HK-2 (cell line): ENCODE measurements around the gene RBM20.

ENCODE experiments used
- DNase-seq: peaks from one replicate; pipeline ENCODE4 v3.0.0-alpha.2; 2018; ENCODE audit not compliant: unreplicated experiment

The RBM20 gene

DNA sequence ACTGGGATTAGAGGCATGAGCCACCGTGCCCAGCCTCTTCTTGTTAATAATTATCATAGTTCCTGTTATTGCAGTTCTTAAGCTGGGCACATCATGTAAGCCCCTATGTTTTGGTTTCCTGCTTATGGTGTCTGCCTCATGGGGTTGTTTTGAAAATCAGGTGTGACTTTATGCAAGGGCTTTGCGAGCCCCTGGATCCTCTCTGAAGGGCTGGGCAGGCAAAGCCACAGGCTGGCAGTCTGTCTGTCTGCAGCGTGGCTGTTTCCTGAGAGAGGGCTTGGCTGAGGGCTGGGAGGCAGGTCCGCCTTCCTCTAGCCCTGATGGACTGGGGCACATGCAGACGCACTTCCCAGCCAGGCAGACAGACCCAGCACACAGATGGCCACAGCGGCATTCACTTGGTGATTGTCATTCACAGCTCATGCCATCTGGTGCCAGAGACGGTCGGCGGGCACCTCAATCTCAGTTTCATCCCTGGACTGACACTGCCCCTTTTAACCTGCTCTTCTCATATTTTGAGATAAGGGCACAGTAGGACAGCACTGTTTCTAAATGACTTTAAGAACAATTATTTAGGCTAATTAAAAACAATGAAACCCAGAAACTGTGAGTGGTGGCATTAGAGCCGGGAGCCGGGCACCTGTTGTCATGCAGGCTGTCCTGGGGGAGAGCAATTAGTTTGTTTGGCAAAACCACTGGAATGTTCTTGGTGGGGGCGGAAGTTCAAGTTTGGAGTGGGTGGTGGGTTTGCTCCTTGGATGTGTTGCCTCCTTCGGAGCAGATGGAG is 35.5 kb downstream of the RBM20 start:
- DNase-seq = no peak

- DNase-seq = no peak
Measured at GRCh38 chr10:110680273-110681020, 36.3 kb downstream of the RBM20 start.

GRCh38 chr10:110681023-110681681 is 37.0 kb downstream of the RBM20 start:
- DNase-seq = peak; percentile 21

GRCh38 chr10:110682348-110682747 is 38.2 kb downstream of the RBM20 start:
- no peak for DNase-seq

DNA sequence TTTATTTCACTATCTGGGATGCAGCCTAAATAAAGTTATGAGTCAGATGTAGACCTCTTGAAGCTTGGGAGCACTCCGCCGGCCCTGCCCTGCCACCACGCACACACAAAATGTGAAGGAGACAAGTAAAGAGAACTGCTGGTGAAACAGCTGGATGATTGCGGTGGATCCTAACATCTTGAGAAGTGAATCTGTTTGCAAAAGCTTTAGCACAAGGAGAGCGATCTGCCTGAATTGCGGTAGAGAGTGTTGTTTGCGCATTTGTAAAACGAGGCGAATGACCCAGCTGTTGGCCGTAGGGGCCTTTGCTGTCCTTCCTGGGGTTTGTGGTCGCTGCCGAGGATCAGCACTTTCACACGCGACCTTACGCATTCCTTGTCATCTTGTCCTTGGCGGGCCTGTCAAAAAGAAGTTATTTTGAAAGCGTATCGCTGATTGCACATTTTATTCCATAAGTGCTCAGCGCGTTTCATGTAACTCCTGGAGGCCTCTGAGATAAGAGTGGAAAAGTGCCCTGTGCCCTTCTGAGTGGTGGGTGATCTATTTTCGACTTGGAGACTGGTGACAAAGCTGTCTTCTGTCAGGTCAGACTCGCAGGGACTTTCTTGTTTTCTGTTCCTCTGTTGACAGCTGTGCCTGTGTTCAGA is 40.8 kb downstream of the RBM20 start:
- DNase-seq = no peak

GRCh38 chr10:110686047-110686446 is 41.9 kb downstream of the RBM20 start:
- no peak for DNase-seq

DNA sequence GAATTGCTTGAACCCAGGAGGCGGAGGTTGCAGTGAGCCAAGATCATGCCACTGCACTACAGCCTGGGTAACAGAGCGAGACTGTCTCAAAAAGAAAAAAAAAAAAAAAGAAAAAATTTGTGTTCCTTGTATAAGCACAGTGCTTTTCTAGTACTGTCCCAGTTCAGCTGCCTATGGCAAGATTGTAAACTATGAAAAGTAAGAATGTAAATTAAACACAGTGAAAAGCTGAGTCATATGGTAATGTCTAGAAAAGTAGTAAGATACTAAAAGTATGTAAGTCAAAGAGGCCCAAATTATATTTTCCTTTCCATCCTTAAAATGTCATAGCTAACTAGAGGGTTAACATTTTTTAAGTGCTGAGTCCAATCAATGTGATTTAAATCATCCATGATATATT is 42.8 kb downstream of the RBM20 start:
- no peak for DNase-seq

DNA sequence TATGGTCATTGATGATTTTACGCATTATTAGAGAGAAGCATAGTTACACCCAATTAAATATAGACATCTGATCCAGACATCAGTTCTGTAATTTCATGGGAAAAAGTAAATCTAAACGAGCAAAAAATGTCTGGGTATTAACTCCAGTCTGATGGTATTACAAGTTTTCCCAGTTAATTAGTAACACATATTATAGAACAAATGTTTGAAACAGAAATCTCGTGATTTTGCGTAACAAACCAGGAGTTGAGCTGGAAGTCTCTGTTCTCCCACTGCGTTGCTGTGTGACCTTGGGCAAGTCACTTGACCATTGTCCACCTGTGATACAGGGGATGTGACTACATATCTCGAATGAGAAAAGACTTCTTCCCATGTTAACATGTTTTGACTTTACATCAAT is 43.3 kb downstream of the RBM20 start:
- no peak for DNase-seq

- no peak for DNase-seq
Measured at GRCh38 chr10:110691139-110691538, 47.0 kb downstream of the RBM20 start.

- no peak for DNase-seq
Measured at GRCh38 chr10:110694263-110694662, 50.1 kb downstream of the RBM20 start.

DNA sequence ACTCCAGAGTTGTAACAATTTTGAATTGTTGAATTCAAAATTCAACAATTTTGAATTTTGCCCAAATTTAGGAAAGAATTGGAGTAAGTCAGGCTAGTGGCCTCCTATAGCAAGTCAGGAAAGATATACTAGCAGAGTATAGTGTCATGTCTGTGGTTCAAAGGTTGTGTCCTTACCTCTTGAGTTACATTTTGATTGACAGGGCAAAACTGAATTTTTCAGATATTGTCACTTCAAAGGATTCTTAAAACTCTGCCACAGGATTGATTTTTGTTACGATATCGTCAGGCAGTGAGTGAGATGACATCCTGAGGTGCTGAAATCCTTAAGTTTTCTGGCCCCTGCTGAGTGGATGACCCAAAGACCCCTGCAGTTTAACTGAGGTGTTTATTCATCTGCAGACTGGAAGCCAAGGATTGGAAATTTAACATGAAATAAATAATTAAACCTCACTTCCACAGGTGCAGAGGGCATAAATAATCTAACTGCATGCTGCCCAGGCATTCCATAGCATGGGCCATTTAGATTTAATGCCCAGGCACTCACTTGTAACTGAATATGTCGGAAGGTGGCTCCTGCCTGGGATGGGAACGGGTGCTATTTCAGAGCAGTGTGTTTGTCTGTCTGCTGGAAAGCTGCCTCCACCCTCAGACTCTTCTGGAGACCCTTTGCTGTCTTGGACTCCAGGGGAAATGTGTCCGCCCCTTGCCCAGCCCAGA is 50.8 kb downstream of the RBM20 start:
- DNase-seq = no peak

DNA sequence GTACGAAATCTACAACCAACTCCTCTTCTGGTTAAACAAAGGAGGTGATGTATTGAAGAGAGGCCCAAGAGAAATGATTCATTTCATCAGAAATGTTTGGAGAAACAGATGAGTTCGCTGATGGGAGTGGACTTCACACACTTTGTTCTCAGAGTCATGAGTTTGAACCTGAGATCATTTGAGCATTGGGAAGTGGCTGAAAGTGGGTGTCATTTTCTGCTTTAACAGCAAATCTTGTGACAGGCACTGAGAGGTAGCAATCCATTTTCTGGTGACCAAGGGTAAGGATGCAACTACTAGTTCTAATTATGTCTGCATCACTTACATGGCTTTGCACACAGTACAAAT is 51.4 kb downstream of the RBM20 start:
- no peak for DNase-seq

- no peak for DNase-seq
Measured at GRCh38 chr10:110696436-110696835, 52.3 kb downstream of the RBM20 start.

DNA sequence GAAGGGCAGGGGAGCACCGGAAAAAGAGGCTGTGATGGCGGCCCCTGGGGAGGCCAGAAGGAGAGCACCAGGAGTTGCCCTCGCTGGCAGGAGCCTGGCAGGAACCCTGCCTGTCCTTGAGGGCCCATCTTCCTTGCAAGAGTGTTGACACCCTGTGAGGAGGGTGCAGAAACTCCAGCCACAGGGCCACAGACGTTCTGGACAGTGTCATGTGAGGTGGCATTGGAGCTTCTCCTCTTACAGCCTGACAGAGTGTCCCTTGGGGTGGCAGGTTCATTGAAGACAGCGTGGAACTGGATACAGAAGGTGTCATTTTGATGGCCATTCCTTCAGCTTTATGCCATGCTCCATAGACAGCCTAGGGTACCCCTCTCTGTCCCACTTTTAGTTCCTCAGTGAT is 54.2 kb downstream of the RBM20 start:
- DNase-seq = no peak

GRCh38 chr10:110698782-110699201 is 54.7 kb downstream of the RBM20 start:
- DNase-seq = no peak

DNA sequence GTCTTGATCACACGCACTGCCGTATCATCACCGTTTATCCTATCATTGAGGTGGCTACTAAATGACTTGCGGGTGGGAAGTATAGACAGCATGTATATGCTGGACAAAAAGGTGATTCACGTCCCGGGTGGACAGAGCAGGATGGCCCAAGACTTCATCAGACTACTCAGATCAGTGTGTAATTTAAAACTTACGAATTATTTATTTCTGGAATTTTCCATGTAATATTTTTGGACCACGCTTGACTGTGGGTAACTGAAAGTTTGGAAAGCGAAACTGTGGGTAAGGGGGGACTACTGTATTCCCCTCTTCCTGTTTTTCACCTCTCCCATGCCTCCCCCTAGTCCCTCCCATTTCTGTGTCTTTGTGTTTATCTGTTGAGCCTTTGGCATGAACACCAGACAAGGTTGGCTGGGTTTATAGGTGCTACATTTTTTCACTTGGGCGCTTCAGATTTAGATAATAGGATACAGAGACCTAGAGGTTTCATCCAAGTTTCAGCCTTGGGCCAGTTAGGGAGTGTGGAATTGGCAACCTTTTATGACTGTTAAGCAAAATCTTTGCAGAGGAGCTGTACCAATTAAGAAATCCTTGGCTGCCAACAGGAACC is 55.8 kb downstream of the RBM20 start:
- DNase-seq = no peak

- no peak for DNase-seq
Measured at GRCh38 chr10:110700947-110701616, 56.9 kb downstream of the RBM20 start.

- no peak for DNase-seq
Measured at GRCh38 chr10:110701617-110701971, 57.5 kb downstream of the RBM20 start.

GRCh38 chr10:110704070-110704469 is 59.9 kb downstream of the RBM20 start:
- no peak for DNase-seq

GRCh38 chr10:110704906-110705476 is 60.9 kb downstream of the RBM20 start:
- DNase-seq = no peak
